K562 (cell line): ENCODE data around the gene DDX18. TPM values are rescaled to one million over a fixed set of nuclear protein-coding genes. Genes with fewer than 3 reads are reported as not detected.

ENCODE experiments used
- ATAC-seq: fragments of 200-7000 bp; cut with Tn5 transposase; 3 replicates; pipeline ENCODE4 v1.9.1; 2020; ENCODE audit warnings: moderate library complexity
- BruUV-seq: library from RNA; stranded (reverse); fragments of 400-500 nt; replicated peaks from 2 replicates; lab custom pipeline; 2021; lab: Mats Ljungman, UMichigan
- CTCF ChIA-PET: fragments of 300-600 bp; formaldehyde crosslinking; extraction: SDS; loops from one replicate; lab custom pipeline; 2021; ENCODE audit warnings: low intra/inter-chr PET ratio; lab: Yijun Ruan, JAX
- POLR2A ChIA-PET: fragments of 300-600, 350-650 bp; sonication (Branson Sonifier 250); formaldehyde crosslinking; extraction: SDS; loops from one replicate; lab custom pipeline; 2021; ENCODE audit warnings: antibody characterized with exemption, inconsistent platforms; lab: Yijun Ruan, JAX
- DNase-seq, 4 experiments: peaks; one replicate each; pipeline versions ENCODE4 v3.0.0 to v3.0.0-alpha.2; 2011 to 2018; ENCODE audit warnings: low spot score in 3 of 4, mixed read lengths in 3 of 4; ENCODE audit errors: extremely low read depth in 1 of 4
- FAIRE-seq: peaks from 2 replicates; lab custom pipeline; 2011; peaks lifted over from hg19 to GRCh38; lab: Jason Lieb, UNC
- H2AFZ ChIP-seq: 2 replicates; pipeline ENCODE4 v1.6.0; 2011; ENCODE audit warnings: low read depth, low read length, control low read depth, inconsistent platforms
- H3K27ac ChIP-seq: fragments of 200-600 bp; 3 replicates; pipeline ENCODE4 v1.8.0; 2011; ENCODE audit warnings: low read depth, mild to moderate bottlenecking, control low read depth, inconsistent platforms, low read length, moderate library complexity, mixed read lengths; ENCODE audit errors: extremely low read depth
- H3K27me3 ChIP-seq, 2 experiments: fragments of 300-600 bp in 1 of 2; 2 replicates in 1 of 2; 3 replicates in 1 of 2; pipeline versions ENCODE4 v1.6.0 to v1.8.0; 2011; ENCODE audit warnings: inconsistent platforms in 2 of 2, low read length in 2 of 2, mild to moderate bottlenecking in 1 of 2, mixed read lengths in 1 of 2, moderate library complexity in 1 of 2; ENCODE audit not compliant: control insufficient read depth in 2 of 2, insufficient read depth in 2 of 2
- H3K36me3 ChIP-seq: fragments of 300-600 bp; 3 replicates; pipeline ENCODE4 v1.8.0; 2011; ENCODE audit warnings: mild to moderate bottlenecking, low read length, inconsistent platforms; ENCODE audit not compliant: control insufficient read depth, insufficient read depth
- H3K4me1 ChIP-seq, 2 experiments: fragments of 200-600 bp in 1 of 2; replicated peaks in 1 of 2; 2 replicates in 1 of 2; 3 replicates in 1 of 2; pipeline versions ENCODE4 v1.5.1 to v1.8.0; 2011; ENCODE audit warnings: inconsistent platforms in 2 of 2, low read length in 2 of 2, mild to moderate bottlenecking in 1 of 2, mixed read lengths in 1 of 2, moderate library complexity in 1 of 2; ENCODE audit not compliant: control insufficient read depth in 2 of 2, insufficient read depth in 2 of 2
- H3K4me2 ChIP-seq: 2 replicates; pipeline ENCODE4 v1.6.1; 2011; ENCODE audit warnings: low read length, control low read depth, inconsistent platforms, mixed read lengths; ENCODE audit not compliant: insufficient read depth
- H3K4me3 ChIP-seq: fragments of 200-600 bp; sonication (generic), shearing (Covaris generic); 2 replicates; pipeline ENCODE4 v1.5.1; 2016; ENCODE audit warnings: control low read depth, inconsistent platforms
- H3K79me2 ChIP-seq: fragments of 200-600 bp; 3 replicates; pipeline ENCODE4 v1.8.0; 2011; ENCODE audit warnings: low read length, inconsistent platforms; ENCODE audit not compliant: control insufficient read depth, insufficient read depth
- H3K9ac ChIP-seq, 2 experiments: 2 replicates each; pipeline versions ENCODE4 v1.6.0 to v1.6.1; 2011; ENCODE audit warnings: low read depth in 2 of 2, low read length in 2 of 2, control low read depth in 1 of 2, inconsistent platforms in 1 of 2, mild to moderate bottlenecking in 1 of 2, mixed read lengths in 1 of 2; ENCODE audit not compliant: insufficient read depth in 1 of 2
- H3K9me1 ChIP-seq: one replicate; pipeline ENCODE4 v1.6.0; 2011; ENCODE audit warnings: inconsistent platforms, mild to moderate bottlenecking, low read length, moderate library complexity; ENCODE audit not compliant: control insufficient read depth, insufficient read depth
- H3K9me3 ChIP-seq: replicated peaks from 2 replicates; pipeline ENCODE4 v1.5.1; 2011; ENCODE audit warnings: low read depth, low read length, inconsistent platforms; ENCODE audit not compliant: control insufficient read depth, insufficient read depth
- H4K20me1 ChIP-seq: replicated peaks from 2 replicates; pipeline ENCODE4 v1.6.1; 2011; ENCODE audit warnings: low read length, inconsistent platforms, mixed read lengths; ENCODE audit not compliant: control insufficient read depth, insufficient read depth
- CBFA2T2 ChIP-seq: fragments of 450-650 bp; conservative IDR thresholded peaks from 2 replicates; pipeline ENCODE4 v1.6.1; 2017; ENCODE audit warnings: mild to moderate bottlenecking
- DDX20 ChIP-seq: fragments of 450-650 bp; IDR thresholded peaks from 2 replicates; pipeline ENCODE4 v1.6.1; 2016; ENCODE audit warnings: missing genetic modification characterization, low read depth, mild to moderate bottlenecking, missing compliant biosample characterization, moderate library complexity
- HMG20B ChIP-seq: fragments of 250-450 bp; sonication (Bioruptor Pico); IDR thresholded peaks from 2 replicates; pipeline ENCODE4 v1.5.0; 2021; ENCODE audit warnings: mild to moderate bottlenecking
- SIN3A ChIP-seq, 2 experiments: fragments of 150-350 bp in 1 of 2; IDR thresholded peaks; 2 replicates each; pipeline ENCODE4 v1.6.1; 2011 to 2016; ENCODE audit warnings: borderline replicate concordance in 2 of 2, low read depth in 2 of 2, low read length in 2 of 2, mild to moderate bottlenecking in 2 of 2, moderate library complexity in 2 of 2; ENCODE audit not compliant: control insufficient read depth in 1 of 2
- SMARCA5 ChIP-seq: fragments of 450-650 bp; IDR thresholded peaks from 2 replicates; pipeline ENCODE4 v1.6.1; 2016
- ZC3H11A ChIP-seq: IDR thresholded peaks from 2 replicates; pipeline ENCODE4 v1.6.1; 2012; ENCODE audit warnings: low read depth, low read length, improper control_type of control experiment
- WGBS: fragments of 100-300 bp; shearing (Covaris generic); methylation state at CpG from one replicate; pipeline ENCODE4 v1.1.6; 2016; ENCODE audit warnings: low coverage, mixed read lengths; ENCODE audit not compliant: insufficient coverage; ENCODE audit errors: missing lambda C conversion rate; 5-methylcytosine and 5-hydroxymethylcytosine counted together
- in situ Hi-C: fragments of 300-500 bp; cut with MboI; formaldehyde crosslinking; loops from 4 replicates; pipeline ENCODE4 v1.15.0; 2018; ENCODE audit warnings: inconsistent platforms, mixed read lengths
- intact Hi-C: fragments of 100-400 bp; cut with micrococcal nuclease; formaldehyde crosslinking; loops from 2 replicates; pipeline ENCODE4 v1.14.2; 2022
- polyA plus RNA-seq, 8 experiments: library from polyadenylated mRNA; depleted of rRNA in 4 of 8; stranded (reverse) in 5 of 8; unstranded in 3 of 8; fragments of >200 nt; fragmentation: Nextera tagmentation in 2 of 8; fragmentation: Illumina TruSeq in 1 of 8; extraction: Ambion mirVana in 2 of 8; extraction: Trizol in 1 of 8; gene quantifications; 2 replicates each; pipeline versions ENCODE4 v1.2.1 to v1.2.3, GENCODE V29; 2011 to 2014; ENCODE audit warnings: inconsistent platforms in 1 of 8, missing spikeins in 1 of 8
- total RNA-seq, 7 experiments: library from RNA; depleted of rRNA in 6 of 7; stranded (reverse); fragments of >200 nt in 6 of 7; fragmentation: Illumina TruSeq in 2 of 7; extraction: Trizol in 2 of 7; gene quantifications; 2 replicates each; pipeline versions ENCODE4 v1.2.1 to v1.2.3, GENCODE V29; 2011 to 2021; ENCODE audit warnings: low replicate concordance in 1 of 7
- TF ChIP-seq, protein P1 (sequence below): fragments of 450-650 bp; IDR thresholded peaks from 2 replicates; pipeline ENCODE4 v1.6.1; 2017; ENCODE audit warnings: antibody characterized with exemption
- TF ChIP-seq, protein P2 (sequence below): fragments of 450-650 bp; formaldehyde crosslinking; IDR thresholded peaks from 2 replicates; pipeline ENCODE4 v1.4.0; 2020; ENCODE audit warnings: mild to moderate bottlenecking, moderate library complexity

The DDX18 gene
- total and polyA plus RNA-seq, 9 of the 15 experiments (the other 6 are each of a cell fraction or from before 2014, with no cell fraction given) = 67.9 to 156 (median 116) TPM

DNA sequence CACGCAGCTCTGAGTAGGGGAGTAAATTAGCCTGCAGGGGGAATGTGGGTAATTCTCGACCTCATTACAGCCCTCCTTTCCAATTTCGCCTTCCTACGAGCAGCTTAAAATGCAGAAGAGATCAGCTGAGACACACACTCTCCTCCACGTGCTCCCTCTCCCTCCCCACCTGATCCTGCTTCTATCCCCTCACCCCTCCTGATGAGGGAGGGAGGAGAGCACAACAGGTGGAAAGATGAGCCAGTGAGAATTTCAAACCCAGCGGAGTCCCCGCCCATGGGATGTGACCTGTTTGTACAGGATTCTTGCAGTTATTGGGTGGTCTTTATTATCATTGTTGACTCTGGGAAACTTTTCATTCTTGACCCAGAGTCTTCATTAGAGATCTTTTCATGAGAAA lies 35.5 kb downstream of the DDX18 start:
- 0% methylated on average over 7 of the region's 7 CpGs for WGBS
- DNase-seq = no peak
- FAIRE-seq = no peak
- Histone ChIP-seq H3K4me3 (no peak overlapping the region), H3K27ac (no peak overlapping the region), H3K4me2 (no peak overlapping the region), H3K4me1 (no peaks in the 10 kb centered on the region), H4K20me1 (no peaks in the 10 kb centered on the region), H3K9me1 (no peaks in the 10 kb centered on the region), H2AFZ (no peak overlapping the region), H3K9me3 (no peaks in the 10 kb centered on the region), H3K27me3 (peaks cover 13 to 15% of the 10 kb centered on the region in 2 experiments; a peak in 4 of 5 replicates), H3K36me3 (no peaks in the 10 kb centered on the region), H3K9ac (no peak overlapping the region), H3K79me2 (no peaks in the 10 kb centered on the region)
- in situ Hi-C loops (no loop called here), intact Hi-C loops (no loop called here)
- TF ChIP-seq DDX20 (tag) (no peak), ZC3H11A (no peak), SIN3A (IDR thresholded peaks at IDR 0.05; ENCODE audit: borderline replicate concordance in 2 of 2, control insufficient read depth in 1 of 2, low read depth in 2 of 2, low read length in 2 of 2) (no peak), HMG20B (CRISPR knock-in tag) (no peak), CBFA2T2 (no peak), SMARCA5 (no peak)
- TF ChIP-seq, protein P1, sequence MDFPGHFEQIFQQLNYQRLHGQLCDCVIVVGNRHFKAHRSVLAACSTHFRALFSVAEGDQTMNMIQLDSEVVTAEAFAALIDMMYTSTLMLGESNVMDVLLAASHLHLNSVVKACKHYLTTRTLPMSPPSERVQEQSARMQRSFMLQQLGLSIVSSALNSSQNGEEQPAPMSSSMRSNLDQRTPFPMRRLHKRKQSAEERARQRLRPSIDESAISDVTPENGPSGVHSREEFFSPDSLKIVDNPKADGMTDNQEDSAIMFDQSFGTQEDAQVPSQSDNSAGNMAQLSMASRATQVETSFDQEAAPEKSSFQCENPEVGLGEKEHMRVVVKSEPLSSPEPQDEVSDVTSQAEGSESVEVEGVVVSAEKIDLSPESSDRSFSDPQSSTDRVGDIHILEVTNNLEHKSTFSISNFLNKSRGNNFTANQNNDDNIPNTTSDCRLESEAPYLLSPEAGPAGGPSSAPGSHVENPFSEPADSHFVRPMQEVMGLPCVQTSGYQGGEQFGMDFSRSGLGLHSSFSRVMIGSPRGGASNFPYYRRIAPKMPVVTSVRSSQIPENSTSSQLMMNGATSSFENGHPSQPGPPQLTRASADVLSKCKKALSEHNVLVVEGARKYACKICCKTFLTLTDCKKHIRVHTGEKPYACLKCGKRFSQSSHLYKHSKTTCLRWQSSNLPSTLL = no peak
- TF ChIP-seq, protein P2, sequence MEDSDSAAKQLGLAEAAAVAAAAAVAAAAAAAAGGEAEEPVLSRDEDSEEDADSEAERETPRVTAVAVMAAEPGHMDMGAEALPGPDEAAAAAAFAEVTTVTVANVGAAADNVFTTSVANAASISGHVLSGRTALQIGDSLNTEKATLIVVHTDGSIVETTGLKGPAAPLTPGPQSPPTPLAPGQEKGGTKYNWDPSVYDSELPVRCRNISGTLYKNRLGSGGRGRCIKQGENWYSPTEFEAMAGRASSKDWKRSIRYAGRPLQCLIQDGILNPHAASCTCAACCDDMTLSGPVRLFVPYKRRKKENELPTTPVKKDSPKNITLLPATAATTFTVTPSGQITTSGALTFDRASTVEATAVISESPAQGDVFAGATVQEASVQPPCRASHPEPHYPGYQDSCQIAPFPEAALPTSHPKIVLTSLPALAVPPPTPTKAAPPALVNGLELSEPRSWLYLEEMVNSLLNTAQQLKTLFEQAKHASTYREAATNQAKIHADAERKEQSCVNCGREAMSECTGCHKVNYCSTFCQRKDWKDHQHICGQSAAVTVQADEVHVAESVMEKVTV (CRISPR knock-in tag) = no peak
- BruUV-seq = no TSS peak
- ChIA-PET POLR2A (no interaction called here), CTCF (no interaction called here)
- no peak for ATAC-seq
